ENCODE measurements around the gene ZNF506.
"Not testable (repeated sequence)": the region's sequence is repeated elsewhere in the genome, so short reads cannot be mapped to it uniquely, and the experiment has no call there.

Gene ZNF506

GRCh38 chr19:19743921-19744320, 77.6 kb downstream of the ZNF506 start:
- not testable (repeated sequence) for DNase-seq

GRCh38 chr19:19743176-19743575, 78.4 kb downstream of the ZNF506 start:
- DNase-seq, result no peak

DNA sequence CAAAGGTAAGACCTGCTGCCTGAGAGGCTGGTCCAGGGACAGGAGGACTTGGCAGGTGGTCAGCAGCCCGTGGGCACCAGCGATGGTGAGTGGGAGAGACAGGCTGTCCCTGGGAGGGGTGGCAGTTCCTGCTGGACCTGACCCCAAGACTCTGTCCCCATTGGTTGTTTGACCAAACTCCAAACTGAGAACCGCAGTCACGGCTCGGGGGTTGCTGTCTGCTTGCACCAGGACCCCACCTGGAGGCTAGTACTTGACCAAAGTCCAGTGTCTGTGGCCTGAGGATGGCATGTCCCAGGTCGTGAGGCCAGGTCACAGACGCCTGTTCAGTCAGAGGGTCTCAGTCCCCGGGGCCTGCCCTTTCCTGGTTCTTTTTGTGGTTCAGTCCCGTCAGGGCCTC, 78.8 kb downstream of the ZNF506 start:
- no peak for DNase-seq
